ENCODE measurements around the gene ACVR1B. TPM values are rescaled to one million over a fixed set of nuclear protein-coding genes. Genes with fewer than 3 reads are reported as not detected.

The ACVR1B gene
- total and polyA plus RNA-seq, 2 experiments from 2014 or later, result 2.4 to 7.5 TPM

DNA sequence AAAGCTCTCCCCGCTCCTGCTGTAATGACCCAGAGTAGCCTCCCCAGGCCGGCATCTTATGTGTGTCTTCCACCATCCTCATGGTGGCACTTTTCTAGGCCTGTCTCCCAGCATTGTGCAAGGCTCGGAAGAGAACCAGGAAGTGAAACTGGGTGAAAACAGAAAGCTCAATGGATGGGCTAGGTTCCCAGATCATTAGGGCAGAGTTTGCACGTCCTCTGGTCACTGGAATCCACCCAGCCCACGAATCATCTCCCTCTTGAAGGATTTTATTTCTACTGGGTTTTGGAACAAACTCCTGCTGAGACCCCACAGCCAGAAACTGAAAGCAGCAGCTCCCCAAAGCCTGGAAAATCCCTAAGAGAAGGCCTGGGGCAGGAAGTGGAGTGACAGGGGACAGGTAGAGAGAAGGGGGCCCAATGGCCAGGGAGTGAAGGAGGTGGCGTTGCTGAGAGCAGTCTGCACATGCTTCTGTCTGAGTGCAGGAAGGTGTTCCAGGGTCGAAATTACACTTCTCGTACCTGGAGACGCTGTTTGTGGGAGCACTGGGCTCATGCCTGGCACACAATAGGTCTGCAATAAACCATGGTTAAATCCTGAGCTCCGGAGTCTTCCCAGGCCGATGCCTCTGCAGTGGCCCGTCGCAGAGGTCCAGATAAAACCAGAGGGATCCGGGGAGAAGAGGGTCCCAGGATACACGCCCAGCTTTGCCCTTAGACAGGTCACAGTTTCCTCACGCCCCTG is 28.6 kb upstream of the ACVR1B start:
- H2AFZ ChIP-seq, result peak overlapping the region; percentile 99
- no peaks in the 10 kb centered on the region; the same call in 1 of the 2 replicates for H3K36me3 ChIP-seq (ENCODE audit: insufficient read depth)
- ATAC-seq (peak; percentile 27), DNase-seq (ENCODE audit: low spot score) (peak; percentile 26)
- H3K4me1 ChIP-seq (ENCODE audit: insufficient read depth), result peaks cover 9% of the 10 kb centered on the region; the same call in 1 of the 2 replicates
- H3K4me3 ChIP-seq, result peak overlapping the region; percentile 47
- peaks cover 27% of the 10 kb centered on the region for H3K4me1 Mint-ChIP-seq
- H4K20me1 ChIP-seq (replicated peaks; ENCODE audit: insufficient read depth), result no peaks in the 10 kb centered on the region
- no peaks in the 10 kb centered on the region for H3K9me2 ChIP-seq (ENCODE audit: insufficient read depth)
- H3K27me3 Mint-ChIP-seq (ENCODE audit: insufficient read depth, low read depth, poor library complexity), result peaks cover 13% of the 10 kb centered on the region
- H3K79me2 ChIP-seq (replicated peaks; ENCODE audit: insufficient read depth), result no peaks in the 10 kb centered on the region
- no peaks in the 10 kb centered on the region for H3K9me3 Mint-ChIP-seq
- H3K27ac Mint-ChIP-seq, result no peak overlapping the region
- no peaks in the 10 kb centered on the region for H3F3A ChIP-seq (replicated peaks; ENCODE audit: low read depth)
- no peak for TF ChIP-seq STAT1 (IDR thresholded peaks at IDR 0.05; ENCODE audit: unreplicated experiment)
- no peak for TF ChIP-seq ZNF114 (CRISPR knock-in tag; IDR thresholded peaks at IDR 0.05)
- TF ChIP-seq, protein P1, sequence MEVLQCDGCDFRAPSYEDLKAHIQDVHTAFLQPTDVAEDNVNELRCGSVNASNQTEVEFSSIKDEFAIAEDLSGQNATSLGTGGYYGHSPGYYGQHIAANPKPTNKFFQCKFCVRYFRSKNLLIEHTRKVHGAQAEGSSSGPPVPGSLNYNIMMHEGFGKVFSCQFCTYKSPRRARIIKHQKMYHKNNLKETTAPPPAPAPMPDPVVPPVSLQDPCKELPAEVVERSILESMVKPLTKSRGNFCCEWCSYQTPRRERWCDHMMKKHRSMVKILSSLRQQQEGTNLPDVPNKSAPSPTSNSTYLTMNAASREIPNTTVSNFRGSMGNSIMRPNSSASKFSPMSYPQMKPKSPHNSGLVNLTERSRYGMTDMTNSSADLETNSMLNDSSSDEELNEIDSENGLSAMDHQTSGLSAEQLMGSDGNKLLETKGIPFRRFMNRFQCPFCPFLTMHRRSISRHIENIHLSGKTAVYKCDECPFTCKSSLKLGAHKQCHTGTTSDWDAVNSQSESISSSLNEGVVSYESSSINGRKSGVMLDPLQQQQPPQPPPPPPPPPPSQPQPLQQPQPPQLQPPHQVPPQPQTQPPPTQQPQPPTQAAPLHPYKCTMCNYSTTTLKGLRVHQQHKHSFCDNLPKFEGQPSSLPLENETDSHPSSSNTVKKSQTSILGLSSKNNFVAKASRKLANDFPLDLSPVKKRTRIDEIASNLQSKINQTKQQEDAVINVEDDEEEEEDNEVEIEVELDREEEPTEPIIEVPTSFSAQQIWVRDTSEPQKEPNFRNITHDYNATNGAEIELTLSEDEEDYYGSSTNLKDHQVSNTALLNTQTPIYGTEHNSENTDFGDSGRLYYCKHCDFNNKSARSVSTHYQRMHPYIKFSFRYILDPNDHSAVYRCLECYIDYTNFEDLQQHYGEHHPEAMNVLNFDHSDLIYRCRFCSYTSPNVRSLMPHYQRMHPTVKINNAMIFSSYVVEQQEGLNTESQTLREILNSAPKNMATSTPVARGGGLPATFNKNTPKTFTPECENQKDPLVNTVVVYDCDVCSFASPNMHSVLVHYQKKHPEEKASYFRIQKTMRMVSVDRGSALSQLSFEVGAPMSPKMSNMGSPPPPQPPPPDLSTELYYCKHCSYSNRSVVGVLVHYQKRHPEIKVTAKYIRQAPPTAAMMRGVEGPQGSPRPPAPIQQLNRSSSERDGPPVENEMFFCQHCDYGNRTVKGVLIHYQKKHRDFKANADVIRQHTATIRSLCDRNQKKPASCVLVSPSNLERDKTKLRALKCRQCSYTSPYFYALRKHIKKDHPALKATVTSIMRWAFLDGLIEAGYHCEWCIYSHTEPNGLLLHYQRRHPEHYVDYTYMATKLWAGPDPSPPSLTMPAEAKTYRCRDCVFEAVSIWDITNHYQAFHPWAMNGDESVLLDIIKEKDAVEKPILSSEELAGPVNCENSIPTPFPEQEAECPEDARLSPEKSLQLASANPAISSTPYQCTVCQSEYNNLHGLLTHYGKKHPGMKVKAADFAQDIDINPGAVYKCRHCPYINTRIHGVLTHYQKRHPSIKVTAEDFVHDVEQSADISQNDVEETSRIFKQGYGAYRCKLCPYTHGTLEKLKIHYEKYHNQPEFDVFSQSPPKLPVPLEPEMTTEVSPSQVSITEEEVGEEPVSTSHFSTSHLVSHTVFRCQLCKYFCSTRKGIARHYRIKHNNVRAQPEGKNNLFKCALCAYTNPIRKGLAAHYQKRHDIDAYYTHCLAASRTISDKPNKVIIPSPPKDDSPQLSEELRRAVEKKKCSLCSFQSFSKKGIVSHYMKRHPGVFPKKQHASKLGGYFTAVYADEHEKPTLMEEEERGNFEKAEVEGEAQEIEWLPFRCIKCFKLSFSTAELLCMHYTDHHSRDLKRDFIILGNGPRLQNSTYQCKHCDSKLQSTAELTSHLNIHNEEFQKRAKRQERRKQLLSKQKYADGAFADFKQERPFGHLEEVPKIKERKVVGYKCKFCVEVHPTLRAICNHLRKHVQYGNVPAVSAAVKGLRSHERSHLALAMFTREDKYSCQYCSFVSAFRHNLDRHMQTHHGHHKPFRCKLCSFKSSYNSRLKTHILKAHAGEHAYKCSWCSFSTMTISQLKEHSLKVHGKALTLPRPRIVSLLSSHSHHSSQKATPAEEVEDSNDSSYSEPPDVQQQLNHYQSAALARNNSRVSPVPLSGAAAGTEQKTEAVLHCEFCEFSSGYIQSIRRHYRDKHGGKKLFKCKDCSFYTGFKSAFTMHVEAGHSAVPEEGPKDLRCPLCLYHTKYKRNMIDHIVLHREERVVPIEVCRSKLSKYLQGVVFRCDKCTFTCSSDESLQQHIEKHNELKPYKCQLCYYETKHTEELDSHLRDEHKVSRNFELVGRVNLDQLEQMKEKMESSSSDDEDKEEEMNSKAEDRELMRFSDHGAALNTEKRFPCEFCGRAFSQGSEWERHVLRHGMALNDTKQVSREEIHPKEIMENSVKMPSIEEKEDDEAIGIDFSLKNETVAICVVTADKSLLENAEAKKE (CRISPR knock-in tag; IDR thresholded peaks at IDR 0.05), result no peak
- TF ChIP-seq, protein P2, sequence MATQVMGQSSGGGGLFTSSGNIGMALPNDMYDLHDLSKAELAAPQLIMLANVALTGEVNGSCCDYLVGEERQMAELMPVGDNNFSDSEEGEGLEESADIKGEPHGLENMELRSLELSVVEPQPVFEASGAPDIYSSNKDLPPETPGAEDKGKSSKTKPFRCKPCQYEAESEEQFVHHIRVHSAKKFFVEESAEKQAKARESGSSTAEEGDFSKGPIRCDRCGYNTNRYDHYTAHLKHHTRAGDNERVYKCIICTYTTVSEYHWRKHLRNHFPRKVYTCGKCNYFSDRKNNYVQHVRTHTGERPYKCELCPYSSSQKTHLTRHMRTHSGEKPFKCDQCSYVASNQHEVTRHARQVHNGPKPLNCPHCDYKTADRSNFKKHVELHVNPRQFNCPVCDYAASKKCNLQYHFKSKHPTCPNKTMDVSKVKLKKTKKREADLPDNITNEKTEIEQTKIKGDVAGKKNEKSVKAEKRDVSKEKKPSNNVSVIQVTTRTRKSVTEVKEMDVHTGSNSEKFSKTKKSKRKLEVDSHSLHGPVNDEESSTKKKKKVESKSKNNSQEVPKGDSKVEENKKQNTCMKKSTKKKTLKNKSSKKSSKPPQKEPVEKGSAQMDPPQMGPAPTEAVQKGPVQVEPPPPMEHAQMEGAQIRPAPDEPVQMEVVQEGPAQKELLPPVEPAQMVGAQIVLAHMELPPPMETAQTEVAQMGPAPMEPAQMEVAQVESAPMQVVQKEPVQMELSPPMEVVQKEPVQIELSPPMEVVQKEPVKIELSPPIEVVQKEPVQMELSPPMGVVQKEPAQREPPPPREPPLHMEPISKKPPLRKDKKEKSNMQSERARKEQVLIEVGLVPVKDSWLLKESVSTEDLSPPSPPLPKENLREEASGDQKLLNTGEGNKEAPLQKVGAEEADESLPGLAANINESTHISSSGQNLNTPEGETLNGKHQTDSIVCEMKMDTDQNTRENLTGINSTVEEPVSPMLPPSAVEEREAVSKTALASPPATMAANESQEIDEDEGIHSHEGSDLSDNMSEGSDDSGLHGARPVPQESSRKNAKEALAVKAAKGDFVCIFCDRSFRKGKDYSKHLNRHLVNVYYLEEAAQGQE (IDR thresholded peaks at IDR 0.05; ENCODE audit: unreplicated experiment), result no peak
- no peak for TF ChIP-seq NANOG (IDR thresholded peaks at IDR 0.05; ENCODE audit: borderline replicate concordance)
- TF ChIP-seq EZH2phosphoT487 (IDR thresholded peaks at IDR 0.05; ENCODE audit: unreplicated experiment), result no peak
- no peak for TF ChIP-seq EZH2 (IDR thresholded peaks at IDR 0.05; ENCODE audit: low read depth, unreplicated experiment)
- no peak for TF ChIP-seq POLR2AphosphoS5 (IDR thresholded peaks at IDR 0.05; ENCODE audit: low read depth)
- no peak for TF ChIP-seq JUNB (IDR thresholded peaks at IDR 0.05; ENCODE audit: unreplicated experiment)
- TF ChIP-seq, protein P3, sequence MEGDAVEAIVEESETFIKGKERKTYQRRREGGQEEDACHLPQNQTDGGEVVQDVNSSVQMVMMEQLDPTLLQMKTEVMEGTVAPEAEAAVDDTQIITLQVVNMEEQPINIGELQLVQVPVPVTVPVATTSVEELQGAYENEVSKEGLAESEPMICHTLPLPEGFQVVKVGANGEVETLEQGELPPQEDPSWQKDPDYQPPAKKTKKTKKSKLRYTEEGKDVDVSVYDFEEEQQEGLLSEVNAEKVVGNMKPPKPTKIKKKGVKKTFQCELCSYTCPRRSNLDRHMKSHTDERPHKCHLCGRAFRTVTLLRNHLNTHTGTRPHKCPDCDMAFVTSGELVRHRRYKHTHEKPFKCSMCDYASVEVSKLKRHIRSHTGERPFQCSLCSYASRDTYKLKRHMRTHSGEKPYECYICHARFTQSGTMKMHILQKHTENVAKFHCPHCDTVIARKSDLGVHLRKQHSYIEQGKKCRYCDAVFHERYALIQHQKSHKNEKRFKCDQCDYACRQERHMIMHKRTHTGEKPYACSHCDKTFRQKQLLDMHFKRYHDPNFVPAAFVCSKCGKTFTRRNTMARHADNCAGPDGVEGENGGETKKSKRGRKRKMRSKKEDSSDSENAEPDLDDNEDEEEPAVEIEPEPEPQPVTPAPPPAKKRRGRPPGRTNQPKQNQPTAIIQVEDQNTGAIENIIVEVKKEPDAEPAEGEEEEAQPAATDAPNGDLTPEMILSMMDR (conservative IDR thresholded peaks at IDR 0.05; ENCODE audit: low read depth in 2 of 2), result no peak
- TF ChIP-seq CREB1 (CRISPR knock-in tag; IDR thresholded peaks at IDR 0.05; ENCODE audit: low read depth), result no peak
- TF ChIP-seq, protein P4, sequence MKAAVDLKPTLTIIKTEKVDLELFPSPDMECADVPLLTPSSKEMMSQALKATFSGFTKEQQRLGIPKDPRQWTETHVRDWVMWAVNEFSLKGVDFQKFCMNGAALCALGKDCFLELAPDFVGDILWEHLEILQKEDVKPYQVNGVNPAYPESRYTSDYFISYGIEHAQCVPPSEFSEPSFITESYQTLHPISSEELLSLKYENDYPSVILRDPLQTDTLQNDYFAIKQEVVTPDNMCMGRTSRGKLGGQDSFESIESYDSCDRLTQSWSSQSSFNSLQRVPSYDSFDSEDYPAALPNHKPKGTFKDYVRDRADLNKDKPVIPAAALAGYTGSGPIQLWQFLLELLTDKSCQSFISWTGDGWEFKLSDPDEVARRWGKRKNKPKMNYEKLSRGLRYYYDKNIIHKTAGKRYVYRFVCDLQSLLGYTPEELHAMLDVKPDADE (IDR thresholded peaks at IDR 0.05), result no peak
- TF ChIP-seq ZNF331 (CRISPR knock-in tag; IDR thresholded peaks at IDR 0.05; ENCODE audit: low read depth), result no peak
- peaks cover 14% of the 10 kb centered on the region for H3K27me3 ChIP-seq (ENCODE audit: insufficient read depth)
- H3K4me3 Mint-ChIP-seq, result peak overlapping the region; percentile 58; the same call in 2 of the 3 replicates
- peak overlapping the region; percentile 76 for H3K4me2 ChIP-seq
- no peaks in the 10 kb centered on the region for H3K36me3 Mint-ChIP-seq (ENCODE audit: low read depth)
- H3K27ac ChIP-seq (ENCODE audit: low read depth), result no peak overlapping the region

Measured in GM23338 (cell line).